ENCODE measurements around the gene RB1. TPM values are rescaled to one million over a fixed set of nuclear protein-coding genes. Genes with fewer than 3 reads are reported as not detected.

RB1 gene
- total RNA-seq, 1 donor from 2014 or later = 12.4 TPM

DNA sequence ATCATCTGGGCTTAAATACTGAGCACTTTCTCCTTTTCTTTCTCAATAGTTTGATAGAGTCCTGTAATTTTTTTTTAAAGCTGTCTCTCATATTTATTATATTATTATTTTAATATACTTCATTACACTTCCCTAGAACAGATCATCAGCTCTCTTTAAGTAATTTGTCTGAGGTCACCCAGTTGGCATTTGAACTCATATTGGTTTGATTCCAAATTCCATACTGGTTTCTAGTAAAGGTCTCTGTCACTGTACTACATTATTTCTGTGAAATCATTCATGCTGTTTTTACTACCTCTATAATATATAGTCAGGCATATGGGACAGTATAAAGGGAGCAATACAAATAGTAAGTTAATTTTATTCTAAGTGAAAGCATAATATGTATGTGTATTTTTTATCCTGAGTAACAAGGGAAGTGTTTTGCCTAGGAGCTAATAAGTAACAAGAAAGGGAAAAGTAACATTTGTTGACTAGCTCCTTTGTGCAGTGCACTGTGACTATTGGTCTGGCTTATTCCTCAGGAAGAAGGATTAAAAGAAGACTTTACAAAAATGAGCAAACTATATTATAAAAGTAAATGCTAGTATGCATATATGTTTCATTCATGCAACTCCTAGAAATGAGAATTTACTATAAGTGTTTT, 95.0 kb downstream of the RB1 start:
- TF ChIP-seq, protein P1, sequence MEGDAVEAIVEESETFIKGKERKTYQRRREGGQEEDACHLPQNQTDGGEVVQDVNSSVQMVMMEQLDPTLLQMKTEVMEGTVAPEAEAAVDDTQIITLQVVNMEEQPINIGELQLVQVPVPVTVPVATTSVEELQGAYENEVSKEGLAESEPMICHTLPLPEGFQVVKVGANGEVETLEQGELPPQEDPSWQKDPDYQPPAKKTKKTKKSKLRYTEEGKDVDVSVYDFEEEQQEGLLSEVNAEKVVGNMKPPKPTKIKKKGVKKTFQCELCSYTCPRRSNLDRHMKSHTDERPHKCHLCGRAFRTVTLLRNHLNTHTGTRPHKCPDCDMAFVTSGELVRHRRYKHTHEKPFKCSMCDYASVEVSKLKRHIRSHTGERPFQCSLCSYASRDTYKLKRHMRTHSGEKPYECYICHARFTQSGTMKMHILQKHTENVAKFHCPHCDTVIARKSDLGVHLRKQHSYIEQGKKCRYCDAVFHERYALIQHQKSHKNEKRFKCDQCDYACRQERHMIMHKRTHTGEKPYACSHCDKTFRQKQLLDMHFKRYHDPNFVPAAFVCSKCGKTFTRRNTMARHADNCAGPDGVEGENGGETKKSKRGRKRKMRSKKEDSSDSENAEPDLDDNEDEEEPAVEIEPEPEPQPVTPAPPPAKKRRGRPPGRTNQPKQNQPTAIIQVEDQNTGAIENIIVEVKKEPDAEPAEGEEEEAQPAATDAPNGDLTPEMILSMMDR (IDR thresholded peaks at IDR 0.05; ENCODE audit: insufficient read depth, low read length, severe bottlenecking) = no peak

DNA sequence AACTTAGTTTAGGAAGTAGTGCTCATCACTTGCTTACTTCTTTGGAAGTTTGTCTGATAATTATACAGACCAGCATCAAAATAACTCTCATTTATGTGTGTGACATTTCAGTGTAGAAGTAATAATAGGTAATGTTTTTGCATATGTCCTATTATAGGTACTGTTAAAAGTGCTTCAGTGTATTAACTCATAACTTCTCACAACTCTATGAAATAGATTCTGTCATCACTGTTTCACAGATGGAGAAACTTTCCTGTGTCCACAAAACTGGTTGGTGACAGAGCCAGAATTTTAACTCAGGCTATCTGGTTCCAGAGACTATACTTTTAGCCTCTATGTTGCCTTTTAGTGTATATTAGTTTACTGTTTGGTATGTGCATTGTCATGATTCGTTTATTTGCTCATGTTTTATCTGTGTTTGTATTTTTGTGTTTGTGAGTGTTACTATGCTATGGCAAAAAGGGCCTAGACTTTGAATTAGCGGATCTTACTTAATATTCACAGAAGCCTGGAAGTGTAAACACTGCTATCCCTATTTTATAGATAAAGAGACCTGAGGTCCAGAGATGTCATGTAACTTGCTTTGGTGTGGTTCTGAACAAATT, 96.6 kb downstream of the RB1 start:
- FAIRE-seq = no peak
- Histone ChIP-seq H3K27me3 (ENCODE audit: control insufficient read depth, insufficient read depth, low read length) (no peaks in the 10 kb centered on the region), H3K4me3 (ENCODE audit: low read depth, low read length) (no peak overlapping the region), H3K36me3 (ENCODE audit: control insufficient read depth, insufficient read depth, low read length) (no peaks in the 10 kb centered on the region)
- DNase-seq (ENCODE audit: low read depth) = peak; percentile 64
- TF ChIP-seq, protein P1 (IDR thresholded peaks at IDR 0.05; ENCODE audit: insufficient read depth, low read length, severe bottlenecking) = no peak

More for the DNA sequence above, 95.0 kb downstream of the RB1 start:
- Histone ChIP-seq H3K36me3 (ENCODE audit: control insufficient read depth, insufficient read depth, low read length) (peaks cover 1% of the 10 kb centered on the region), H3K4me3 (ENCODE audit: low read depth, low read length) (no peak overlapping the region), H3K27me3 (ENCODE audit: control insufficient read depth, insufficient read depth, low read length) (no peaks in the 10 kb centered on the region)
- FAIRE-seq (no peak), DNase-seq (ENCODE audit: low read depth) (peak; percentile 61)

DNA sequence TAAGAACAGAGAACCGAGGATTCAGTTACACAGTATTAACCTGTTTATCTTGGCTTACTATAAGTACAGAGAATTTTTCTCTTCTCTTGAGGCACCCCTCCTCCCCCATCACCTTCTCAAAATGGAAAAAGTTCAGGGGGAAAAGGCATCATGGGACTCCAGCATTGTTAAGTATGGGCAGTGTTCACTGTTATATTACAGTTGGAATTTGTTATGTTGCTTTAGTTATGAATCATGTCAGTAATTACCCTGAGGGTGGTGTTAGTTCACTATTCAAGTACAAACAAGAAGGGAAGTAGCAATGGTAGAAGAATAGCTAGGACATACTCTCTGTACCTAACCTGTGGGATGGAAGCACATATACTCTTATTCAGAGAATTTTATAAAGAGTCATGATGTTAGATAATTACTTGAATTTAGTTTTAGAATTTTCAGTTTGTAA, 97.3 kb downstream of the RB1 start:
- H3K36me3 ChIP-seq (ENCODE audit: control insufficient read depth, insufficient read depth, low read length) = no peaks in the 10 kb centered on the region
- DNase-seq (ENCODE audit: low read depth) (peak; percentile 98), FAIRE-seq (no peak)
- H3K27me3 ChIP-seq (ENCODE audit: control insufficient read depth, insufficient read depth, low read length) = no peaks in the 10 kb centered on the region
- TF ChIP-seq, protein P1 (IDR thresholded peaks at IDR 0.05; ENCODE audit: insufficient read depth, low read length, severe bottlenecking) = no peak
- H3K4me3 ChIP-seq (ENCODE audit: low read depth, low read length) = no peak overlapping the region

DNA sequence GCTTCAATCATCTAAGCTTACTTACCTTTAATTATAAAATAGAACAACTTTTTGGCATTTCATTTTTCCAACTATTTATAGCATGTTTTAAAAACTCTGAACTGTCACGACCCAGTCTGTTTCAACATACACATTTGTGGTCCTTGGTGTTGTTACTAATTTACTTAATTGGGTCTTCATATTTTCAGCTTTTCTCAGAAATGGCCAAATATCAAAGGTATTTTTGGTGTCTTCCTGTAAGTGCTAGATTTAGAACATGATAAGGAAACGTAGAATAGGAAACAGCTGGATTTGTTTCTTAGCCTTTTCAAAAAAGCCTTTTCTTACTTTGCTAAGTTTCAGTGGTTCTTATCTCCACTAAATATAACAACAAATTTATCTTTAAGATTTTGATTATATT, 97.9 kb downstream of the RB1 start:
- Histone ChIP-seq H3K36me3 (ENCODE audit: control insufficient read depth, insufficient read depth, low read length) (no peaks in the 10 kb centered on the region), H3K4me3 (ENCODE audit: low read depth, low read length) (no peak overlapping the region), H3K27me3 (ENCODE audit: control insufficient read depth, insufficient read depth, low read length) (no peaks in the 10 kb centered on the region)
- TF ChIP-seq, protein P1 (IDR thresholded peaks at IDR 0.05; ENCODE audit: insufficient read depth, low read length, severe bottlenecking) = no peak
- no peak for FAIRE-seq
- DNase-seq (ENCODE audit: low read depth) = peak; percentile 12

DNA sequence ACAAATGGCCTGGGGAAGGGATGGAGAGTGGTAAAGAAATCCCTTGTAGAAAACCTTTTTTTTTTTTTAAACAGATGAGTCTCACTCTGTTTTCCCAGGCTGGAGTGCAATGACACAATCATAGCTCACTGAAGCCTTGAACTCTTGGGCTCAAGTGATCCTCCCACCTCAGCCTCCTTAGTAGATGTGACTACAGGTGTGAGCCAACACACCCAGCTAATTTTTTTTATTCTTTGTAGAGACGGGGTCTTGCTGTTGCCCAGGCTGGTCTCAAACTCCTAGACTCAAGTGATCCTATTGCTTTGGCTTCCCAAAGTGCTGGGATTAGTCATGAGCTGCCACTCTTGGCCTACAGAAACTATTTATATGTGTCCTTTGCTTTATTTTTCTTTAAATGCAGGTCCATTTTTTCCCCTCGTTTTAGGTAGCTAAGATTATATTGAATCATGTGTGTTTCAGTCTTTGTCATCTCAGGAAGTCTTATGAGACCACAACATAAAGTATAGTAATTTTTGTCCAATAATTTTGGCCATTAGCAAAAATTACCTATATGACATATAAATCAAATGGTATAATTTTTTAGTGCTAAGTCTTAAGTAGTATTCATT, 98.9 kb downstream of the RB1 start:
- no peak overlapping the region for H3K4me3 ChIP-seq (ENCODE audit: low read depth, low read length)
- no peak for FAIRE-seq

More for the DNA sequence above, 98.9 kb downstream of the RB1 start:
- no peaks in the 10 kb centered on the region for H3K36me3 ChIP-seq (ENCODE audit: control insufficient read depth, insufficient read depth, low read length)
- no peaks in the 10 kb centered on the region for H3K27me3 ChIP-seq (ENCODE audit: control insufficient read depth, insufficient read depth, low read length)
- DNase-seq (ENCODE audit: low read depth) = no peak
- TF ChIP-seq, protein P1 (IDR thresholded peaks at IDR 0.05; ENCODE audit: insufficient read depth, low read length, severe bottlenecking) = no peak
